GM10847 (cell line): ENCODE data around the gene POLR2H.

Experiments
- POLR2A ChIP-seq: IDR thresholded peaks from 2 replicates; pipeline ENCODE4 v1.6.1; 2011; ENCODE audit not compliant: insufficient read length; ENCODE audit errors: extremely low read depth

The POLR2H gene

GRCh38 chr3:184372296-184372821 is 10.8 kb downstream of the POLR2H start:
- TF ChIP-seq POLR2A: no peak

DNA sequence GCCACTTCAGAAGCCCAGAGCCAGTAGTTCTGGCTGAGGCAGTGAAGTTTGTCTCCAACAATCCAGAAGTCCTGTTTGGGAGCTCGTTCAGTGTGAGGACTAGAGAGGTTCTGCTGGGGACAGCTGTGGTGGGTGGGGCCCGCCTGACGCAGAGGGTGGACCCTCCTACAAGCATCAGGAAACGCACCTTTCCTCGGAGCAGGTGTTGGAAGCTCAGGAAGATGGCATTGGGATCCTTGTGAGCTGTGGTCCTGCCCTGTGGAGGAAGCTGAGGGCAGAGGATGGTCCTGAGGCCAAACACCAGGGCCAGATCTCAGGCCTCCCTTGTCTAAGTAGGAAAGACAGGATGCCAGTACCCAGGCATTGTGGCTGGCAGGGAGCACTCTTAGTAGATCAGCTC is 11.4 kb downstream of the POLR2H start:
- TF ChIP-seq POLR2A: no peak

DNA sequence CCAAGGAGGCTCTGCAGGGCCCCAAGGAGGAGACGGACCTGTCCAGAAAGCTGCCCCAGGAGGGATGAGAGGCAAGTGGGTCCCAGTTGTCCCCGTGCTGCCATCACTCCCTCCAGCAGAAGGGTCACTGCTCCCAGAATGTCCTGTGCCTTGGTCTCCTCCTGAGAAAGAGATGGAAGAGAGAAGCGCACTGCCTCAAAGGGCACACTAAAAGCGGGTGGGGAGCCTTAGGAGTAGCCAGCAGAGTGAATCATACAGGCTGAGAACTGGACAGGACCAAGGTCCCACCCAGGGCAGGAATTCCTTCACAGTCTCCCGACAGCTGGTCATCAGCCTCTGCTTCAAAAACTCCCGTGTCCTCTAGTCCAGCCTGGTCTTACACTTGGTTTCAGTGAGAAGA is 11.9 kb downstream of the POLR2H start:
- TF ChIP-seq POLR2A: no peak

DNA sequence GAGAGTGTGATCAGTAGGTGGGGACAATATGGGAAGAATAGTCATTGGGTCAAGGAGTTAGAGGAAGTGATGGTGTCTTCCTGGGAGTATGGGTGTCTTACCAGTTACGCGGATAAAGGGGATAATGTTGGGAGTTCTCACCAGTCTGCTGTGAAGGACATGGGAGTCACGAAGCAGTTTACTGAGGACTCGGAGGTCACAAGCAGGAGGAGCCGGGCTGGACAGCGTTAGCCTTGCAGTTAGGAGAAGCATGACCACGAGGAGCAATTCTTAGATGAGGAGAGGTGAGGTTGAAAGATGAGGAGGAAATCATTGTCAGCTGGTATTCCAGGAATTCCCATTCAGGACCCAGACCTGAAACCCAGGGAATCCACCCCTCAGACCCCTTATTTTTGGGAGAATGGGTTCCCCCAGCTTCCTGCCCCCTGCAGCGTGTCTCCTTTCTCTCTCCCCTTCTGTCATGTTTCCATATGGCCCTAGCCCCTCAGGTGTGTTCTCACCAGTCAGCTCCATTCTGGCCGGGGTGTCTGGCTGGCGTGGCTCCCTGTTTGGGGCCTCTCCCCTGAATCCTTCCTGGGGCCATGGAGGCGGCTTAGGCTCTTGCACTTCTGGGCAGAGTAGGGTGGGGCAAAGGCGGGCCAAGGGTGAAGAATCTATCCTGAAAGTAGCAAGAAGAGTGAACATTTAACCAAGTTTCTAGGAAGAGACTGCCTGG is 14.4 kb downstream of the POLR2H start:
- no peak for TF ChIP-seq POLR2A

DNA sequence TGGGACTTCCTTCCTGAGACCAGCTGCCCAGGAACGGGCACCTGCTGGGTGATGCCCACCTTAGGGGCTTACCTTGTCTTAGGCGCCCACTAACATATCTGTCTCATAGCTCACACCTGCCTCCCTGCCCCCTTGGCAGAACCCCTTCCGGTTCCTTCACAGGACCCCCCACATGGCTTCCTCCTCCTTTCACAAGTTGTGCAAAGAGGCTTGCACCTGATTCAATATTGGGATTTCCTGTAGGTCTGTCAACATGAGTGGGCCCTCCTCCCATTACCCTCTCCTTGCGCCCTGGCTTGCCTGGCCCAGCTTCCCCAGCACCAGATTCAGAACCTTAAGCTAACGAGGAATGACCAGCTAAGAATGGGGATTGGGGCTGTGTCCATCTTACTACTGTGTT is 15.9 kb downstream of the POLR2H start:
- TF ChIP-seq POLR2A: no peak

DNA sequence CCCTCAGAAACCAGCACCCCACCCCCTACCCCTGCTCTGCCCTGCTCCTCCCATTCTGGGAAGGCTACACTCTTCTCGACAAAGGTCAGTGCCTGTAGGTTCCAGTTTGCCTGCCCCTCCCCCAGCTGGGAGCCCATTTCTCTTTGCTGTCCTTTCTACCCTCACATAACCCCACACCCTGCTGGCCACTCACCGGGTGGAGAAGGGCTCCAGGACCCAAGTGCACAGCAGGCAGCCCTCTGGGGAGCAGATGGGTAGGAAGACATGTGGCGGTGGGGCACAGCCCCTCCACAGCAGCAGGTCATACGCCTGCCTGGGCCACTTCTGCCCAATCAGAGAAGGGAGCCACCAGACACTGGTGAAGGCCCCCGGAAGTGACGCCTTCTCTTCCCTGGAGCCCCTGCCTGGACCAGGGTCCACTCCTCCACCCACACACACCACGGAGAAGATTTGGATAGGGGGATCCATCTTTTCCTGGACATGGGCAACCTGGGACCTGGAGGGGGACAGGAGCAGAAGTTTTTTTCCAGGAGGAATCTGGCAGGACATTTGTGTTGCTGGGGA is 16.5 kb downstream of the POLR2H start, which contains the start of gene THPO:
Gene THPO (minus strand): TSS at position 326 of the 564 bp plus-strand sequence. CDS start 1,948 bp downstream, outside the sequence.
- no peak for TF ChIP-seq POLR2A

DNA sequence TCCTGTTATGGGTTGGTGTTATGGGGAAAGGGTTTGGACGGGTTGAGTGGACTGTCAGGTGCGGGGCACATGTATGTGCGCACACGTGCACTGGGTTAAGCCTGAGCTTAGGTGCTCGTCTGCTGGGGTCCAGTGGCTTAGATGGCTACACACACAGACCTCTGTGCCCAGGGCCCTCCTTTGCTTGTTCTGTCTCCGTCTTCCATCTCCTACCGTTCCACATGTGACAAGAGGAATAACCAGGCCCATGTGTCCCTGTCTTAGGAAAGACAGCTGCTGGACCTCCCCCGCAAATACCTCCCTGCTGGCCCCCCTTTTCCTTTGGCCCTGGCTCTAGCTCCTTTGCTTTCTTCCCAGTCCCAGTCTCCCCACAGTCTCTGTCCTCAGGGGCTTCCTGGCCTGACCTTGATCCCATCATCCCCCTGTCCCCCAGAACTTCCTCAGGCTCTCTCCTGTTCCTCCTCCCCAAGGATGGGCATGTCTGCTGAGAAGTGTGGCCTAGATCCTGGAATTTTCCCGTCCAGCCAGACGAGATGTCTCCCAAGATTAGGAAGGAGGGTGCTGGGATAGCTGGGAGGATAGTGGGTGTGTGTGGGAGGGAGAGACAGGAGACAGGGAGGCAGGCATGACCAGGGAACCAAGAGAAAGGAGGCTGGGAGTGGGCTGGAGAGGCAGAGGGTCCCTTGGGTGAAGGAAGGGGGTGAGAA is 17.3 kb downstream of the POLR2H start:
- TF ChIP-seq POLR2A: no peak

DNA sequence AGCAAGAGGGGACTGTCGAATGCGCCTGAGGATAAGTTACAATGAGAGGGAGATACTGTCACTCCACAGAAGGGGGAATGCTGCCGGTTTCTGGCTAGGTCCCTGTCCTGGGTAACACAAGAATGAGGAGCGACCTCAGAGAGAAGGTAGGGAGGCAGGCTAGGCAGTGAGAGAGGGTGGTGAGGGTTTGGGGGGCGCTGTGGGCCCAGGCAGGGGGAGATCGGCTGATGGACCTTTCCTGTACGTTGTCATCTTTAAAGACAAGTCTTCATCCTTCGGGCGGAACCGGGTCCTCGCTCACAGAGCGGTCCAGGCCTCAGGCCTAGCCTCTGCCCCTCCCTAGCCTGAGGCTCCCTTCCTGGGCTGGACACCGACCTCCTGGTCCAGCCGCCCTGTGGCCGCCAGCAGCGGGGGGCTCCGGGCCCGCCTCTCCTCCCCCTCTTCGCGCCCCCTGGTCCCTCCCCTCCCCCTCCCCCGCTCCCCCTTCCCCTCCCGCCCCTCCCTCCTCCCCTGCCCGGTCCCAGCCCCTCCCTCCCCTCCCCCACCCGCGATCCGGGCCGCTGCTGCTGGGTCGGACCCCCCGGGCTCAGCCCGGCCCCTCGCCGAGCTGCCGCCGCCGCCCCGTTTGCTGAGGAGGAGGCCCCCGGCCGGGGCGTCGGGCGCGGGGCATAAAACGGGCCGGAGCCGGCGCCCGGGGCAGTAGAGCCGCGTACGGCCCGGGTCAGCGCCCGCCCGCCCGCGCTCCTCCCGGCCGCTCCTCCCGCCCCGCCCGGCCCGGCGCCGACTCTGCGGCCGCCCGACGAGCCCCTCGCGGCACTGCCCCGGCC is 18.1 kb downstream of the POLR2H start, which contains the start of gene CHRD:
Gene CHRD (plus strand): TSS at position 697 of the 827 bp plus-strand sequence. CDS start 265 bp downstream, outside the sequence.
- no peak for TF ChIP-seq POLR2A

DNA sequence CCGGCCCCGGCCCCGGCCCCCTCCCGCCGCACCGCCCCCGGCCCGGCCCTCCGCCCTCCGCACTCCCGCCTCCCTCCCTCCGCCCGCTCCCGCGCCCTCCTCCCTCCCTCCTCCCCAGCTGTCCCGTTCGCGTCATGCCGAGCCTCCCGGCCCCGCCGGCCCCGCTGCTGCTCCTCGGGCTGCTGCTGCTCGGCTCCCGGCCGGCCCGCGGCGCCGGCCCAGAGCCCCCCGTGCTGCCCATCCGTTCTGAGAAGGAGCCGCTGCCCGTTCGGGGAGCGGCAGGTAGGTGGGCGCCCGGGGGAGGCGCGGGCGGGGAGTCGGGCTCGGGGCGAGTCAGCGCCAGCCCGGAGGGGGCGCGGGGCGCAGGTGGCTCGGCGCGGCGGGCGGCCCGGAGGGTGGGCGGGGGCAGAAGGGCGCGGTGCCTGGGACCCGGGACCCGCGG is 18.7 kb downstream of the POLR2H start:
- no peak for TF ChIP-seq POLR2A

DNA sequence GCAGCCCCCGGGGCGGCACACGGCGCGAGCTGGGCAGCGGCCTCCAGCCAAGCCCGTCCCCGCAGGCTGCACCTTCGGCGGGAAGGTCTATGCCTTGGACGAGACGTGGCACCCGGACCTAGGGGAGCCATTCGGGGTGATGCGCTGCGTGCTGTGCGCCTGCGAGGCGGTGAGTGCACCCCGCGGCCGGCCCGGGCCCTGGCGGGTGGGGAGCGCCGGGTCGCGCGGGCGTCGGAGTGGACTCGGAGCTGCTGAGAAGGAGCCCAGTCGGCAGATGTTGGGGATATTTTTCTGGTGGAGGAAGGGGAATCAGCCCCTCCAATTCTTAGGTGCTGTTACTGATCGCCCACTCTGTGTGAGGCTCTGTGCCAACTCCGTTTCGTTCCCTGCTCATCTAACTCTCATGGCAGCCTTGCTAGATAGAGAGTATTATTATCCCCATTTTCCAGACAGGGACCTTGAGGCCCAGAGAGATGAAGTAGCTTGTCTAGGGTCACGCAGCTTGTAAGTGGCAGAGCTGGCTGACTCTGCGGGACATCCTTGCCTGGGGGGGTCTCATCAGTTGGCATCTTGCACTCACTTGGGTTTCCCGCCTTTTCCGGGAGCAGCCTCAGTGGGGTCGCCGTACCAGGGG is 19.2 kb downstream of the POLR2H start:
- TF ChIP-seq POLR2A: no peak

GRCh38 chr3:184381261-184382224 is 20.0 kb downstream of the POLR2H start:
- no peak for TF ChIP-seq POLR2A

GRCh38 chr3:184382326-184383032 is 21.0 kb downstream of the POLR2H start:
- no peak for TF ChIP-seq POLR2A
